Liver (tissue), 9 donors: Measurements from ENCODE around the gene KCNMB2. TPM values are rescaled to one million over a fixed set of nuclear protein-coding genes. Genes with fewer than 3 reads are reported as not detected.

Source experiments
- DNase-seq: peaks from one replicate; pipeline ENCODE4 v3.0.0-alpha.2; 2017; ENCODE audit warnings: low spot score
- H3K27ac ChIP-seq, 2 donors: one replicate each; pipeline ENCODE4 v1.7.0; 2013; ENCODE audit warnings: inconsistent platforms in 2 of 2, low read length in 2 of 2, control low read depth in 1 of 2, low read depth in 1 of 2, mild to moderate bottlenecking in 1 of 2
- H3K27me3 ChIP-seq, 4 donors: one replicate each; pipeline versions ENCODE4 v1.6.1 to v1.7.0; 2013; ENCODE audit warnings: low read length in 3 of 4, inconsistent platforms in 1 of 4, mild to moderate bottlenecking in 1 of 4, moderate library complexity in 1 of 4; ENCODE audit not compliant: control insufficient read depth in 4 of 4, insufficient read depth in 4 of 4
- H3K36me3 ChIP-seq, 4 donors: one replicate each; pipeline versions ENCODE4 v1.6.1 to v1.7.0; 2013; ENCODE audit warnings: low read length in 3 of 4, mild to moderate bottlenecking in 3 of 4, low read depth in 1 of 4, moderate library complexity in 1 of 4; ENCODE audit not compliant: control insufficient read depth in 4 of 4, insufficient read depth in 3 of 4
- H3K4me1 ChIP-seq, 4 donors: one replicate each; pipeline versions ENCODE4 v1.6.1 to v1.7.0; 2013; ENCODE audit warnings: low read length in 3 of 4, mild to moderate bottlenecking in 3 of 4, moderate library complexity in 1 of 4; ENCODE audit not compliant: control insufficient read depth in 4 of 4, insufficient read depth in 4 of 4
- H3K4me3 ChIP-seq, 3 donors: one replicate each; pipeline versions ENCODE4 v1.6.1 to v1.7.0; 2013; ENCODE audit warnings: low read length in 3 of 3, control low read depth in 1 of 3, low read depth in 1 of 3, mild to moderate bottlenecking in 1 of 3
- H3K9ac ChIP-seq, 2 donors: one replicate each; pipeline ENCODE4 v1.7.0; 2013; ENCODE audit warnings: low read length in 2 of 2, mild to moderate bottlenecking in 2 of 2, moderate library complexity in 2 of 2, control low read depth in 1 of 2, low read depth in 1 of 2
- H3K9me3 ChIP-seq, 4 donors: one replicate each; pipeline versions ENCODE4 v1.6.1 to v1.7.0; 2013; ENCODE audit warnings: low read length in 3 of 4; ENCODE audit not compliant: control insufficient read depth in 4 of 4
- ATF3 ChIP-seq: IDR thresholded peaks from 2 replicates; pipeline ENCODE4 v1.6.1; 2016; ENCODE audit warnings: antibody characterized with exemption
- CTCF ChIP-seq: fragments of 150-350 bp; IDR thresholded peaks from 2 replicates; pipeline ENCODE4 v1.5.1; 2017; ENCODE audit warnings: improper control_type of control experiment, low read depth, low read length; ENCODE audit not compliant: missing input control
- FOXA2 ChIP-seq: IDR thresholded peaks from 2 replicates; pipeline ENCODE4 v1.6.1; 2016; ENCODE audit warnings: antibody characterized with exemption
- GABPA ChIP-seq, 2 donors: IDR thresholded peaks in 1 of 2; conservative IDR thresholded peaks in 1 of 2; 2 replicates each; pipeline ENCODE4 v1.6.1; 2016; ENCODE audit warnings: antibody characterized with exemption in 2 of 2, mild to moderate bottlenecking in 1 of 2, moderate library complexity in 1 of 2
- HNF4A ChIP-seq, 2 donors: conservative IDR thresholded peaks; 2 replicates each; pipeline ENCODE4 v1.6.1; 2016; ENCODE audit warnings: antibody characterized with exemption in 2 of 2, mild to moderate bottlenecking in 2 of 2
- JUND ChIP-seq, 2 donors: IDR thresholded peaks; 2 replicates each; pipeline ENCODE4 v1.6.1; 2016; ENCODE audit warnings: antibody characterized with exemption in 2 of 2
- MAX ChIP-seq: IDR thresholded peaks from 2 replicates; pipeline ENCODE4 v1.6.1; 2016; ENCODE audit warnings: antibody characterized with exemption
- REST ChIP-seq: IDR thresholded peaks from 2 replicates; pipeline ENCODE4 v1.6.1; 2016; ENCODE audit warnings: antibody characterized with exemption, mild to moderate bottlenecking
- RXRA ChIP-seq, 2 donors: IDR thresholded peaks; 2 replicates each; pipeline ENCODE4 v1.6.1; 2017 to 2018; ENCODE audit warnings: antibody characterized with exemption in 2 of 2, mild to moderate bottlenecking in 1 of 2
- WGBS: extraction: QIAGEN DNeasy Blood & Tissue Kit; methylation state at CpG from one replicate; pipeline ENCODE4 v1.1.7; 2013; 5-methylcytosine and 5-hydroxymethylcytosine counted together
- polyA plus RNA-seq, 2 donors: library from polyadenylated mRNA; stranded (reverse) in 1 of 2; unstranded in 1 of 2; fragments of 200-250 nt in 1 of 2; fragments of >200 nt in 1 of 2; fragmentation: Nextera tagmentation in 1 of 2; extraction: Ambion mirVana in 1 of 2; gene quantifications; one replicate each; pipeline versions ENCODE4 v1.2.1 to v1.2.3, GENCODE V29; 2013 to 2015
- total RNA-seq, 2 donors: library from RNA; depleted of rRNA; stranded (reverse); fragments of >200 nt; gene quantifications; one replicate each; pipeline ENCODE4 v1.2.3, GENCODE V29; 2014
- donor health status: healthy.
- donor health status: healthy.
- donor health status: healthy.
- donor health status: healthy.
- donor health status: healthy.

The KCNMB2 gene
- total and polyA plus RNA-seq, 4 donors = 0.08 to 0.33 (median 0.16) TPM; not detected in 1

GRCh38 chr3:178732824-178733223 is 196.6 kb downstream of the KCNMB2 start:
- no peaks in the 10 kb centered on the region for H3K36me3 ChIP-seq
- H3K9ac ChIP-seq = no peak overlapping the region
- no peak for TF ChIP-seq RXRA (IDR thresholded peaks at IDR 0.05)
- no peak for TF ChIP-seq JUND (IDR thresholded peaks at IDR 0.05)
- TF ChIP-seq GABPA (IDR thresholded peaks at IDR 0.05 in 1 of 2, conservative IDR thresholded peaks at IDR 0.05 in 1 of 2) = no peak
- TF ChIP-seq HNF4A (conservative IDR thresholded peaks at IDR 0.05) = no peak
- TF ChIP-seq REST = no peak
- no peak for TF ChIP-seq CTCF
- TF ChIP-seq MAX = no peak
- H3K9me3 ChIP-seq = no peaks in the 10 kb centered on the region
- H3K27me3 ChIP-seq = no peaks in the 10 kb centered on the region
- H3K4me1 ChIP-seq = no peaks in the 10 kb centered on the region
- DNase-seq = no peak
- H3K27ac ChIP-seq = no peak overlapping the region
- H3K4me3 ChIP-seq = no peak overlapping the region
- 85% methylated on average over 4 of the region's 4 CpGs for WGBS

- TF ChIP-seq FOXA2 (no peak), HNF4A (conservative IDR thresholded peaks at IDR 0.05) (no peak)
- Histone ChIP-seq H3K4me1 (no peaks in the 10 kb centered on the region), H3K9me3 (peaks cover 0 to 4% (median 0%) of the 10 kb centered on the region in 4 donors), H3K27ac (no peak overlapping the region), H3K9ac (no peak overlapping the region), H3K36me3 (no peaks in the 10 kb centered on the region), H3K27me3 (no peaks in the 10 kb centered on the region), H3K4me3 (no peak overlapping the region)
- no peak for DNase-seq
- WGBS = 69% methylated on average over 4 of the region's 4 CpGs
Observed at GRCh38 chr3:178735032-178735674, 198.9 kb downstream of the KCNMB2 start.

GRCh38 chr3:178736300-178736699 is 200.1 kb downstream of the KCNMB2 start:
- no peak for DNase-seq
- H3K27me3 ChIP-seq = no peaks in the 10 kb centered on the region
- H3K27ac ChIP-seq = no peak overlapping the region
- no peaks in the 10 kb centered on the region for H3K36me3 ChIP-seq
- no peak for TF ChIP-seq ATF3
- no peak for TF ChIP-seq REST
- no peaks in the 10 kb centered on the region for H3K4me1 ChIP-seq
- 84% methylated on average over 3 of the region's 3 CpGs for WGBS
- H3K9me3 ChIP-seq = peaks cover 0 to 4% (median 0%) of the 10 kb centered on the region in 4 donors
- no peak overlapping the region for H3K9ac ChIP-seq
- no peak overlapping the region for H3K4me3 ChIP-seq
